NCI-H748 (cell line): ENCODE results near the gene PCDHB8.
"Not testable (repeated sequence)": the region's sequence is repeated elsewhere in the genome, so short reads cannot be mapped to it uniquely, and the experiment has no call there.

ENCODE experiments used
- DNase-seq: peaks from one replicate; lab custom pipeline; 2025; ENCODE audit not compliant: unreplicated experiment; lab: John Stamatoyannopoulos, UW

Gene PCDHB8

DNA sequence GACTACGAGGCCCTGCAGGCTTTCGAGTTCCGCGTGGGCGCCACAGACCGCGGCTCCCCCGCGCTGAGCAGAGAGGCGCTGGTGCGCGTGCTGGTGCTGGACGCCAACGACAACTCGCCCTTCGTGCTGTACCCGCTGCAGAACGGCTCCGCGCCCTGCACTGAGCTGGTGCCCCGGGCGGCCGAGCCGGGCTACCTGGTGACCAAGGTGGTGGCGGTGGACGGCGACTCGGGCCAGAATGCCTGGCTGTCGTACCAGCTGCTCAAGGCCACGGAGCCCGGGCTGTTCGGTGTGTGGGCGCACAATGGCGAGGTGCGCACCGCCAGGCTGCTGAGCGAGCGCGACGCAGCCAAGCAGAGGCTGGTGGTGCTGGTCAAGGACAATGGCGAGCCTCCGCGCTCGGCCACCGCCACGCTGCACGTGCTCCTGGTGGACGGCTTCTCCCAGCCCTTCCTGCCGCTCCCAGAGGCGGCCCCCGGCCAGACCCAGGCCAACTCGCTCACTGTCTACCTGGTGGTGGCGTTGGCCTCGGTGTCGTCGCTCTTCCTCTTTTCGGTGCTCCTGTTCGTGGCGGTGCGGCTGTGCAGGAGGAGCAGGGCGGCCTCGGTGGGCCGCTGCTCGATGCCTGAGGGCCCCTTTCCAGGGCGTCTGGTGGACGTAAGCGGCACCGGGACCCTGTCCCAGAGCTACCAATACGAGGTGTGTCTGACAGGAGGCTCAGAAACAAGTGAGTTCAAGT is 6.7 kb downstream of the PCDHB8 start:
- not testable (repeated sequence) for DNase-seq

DNA sequence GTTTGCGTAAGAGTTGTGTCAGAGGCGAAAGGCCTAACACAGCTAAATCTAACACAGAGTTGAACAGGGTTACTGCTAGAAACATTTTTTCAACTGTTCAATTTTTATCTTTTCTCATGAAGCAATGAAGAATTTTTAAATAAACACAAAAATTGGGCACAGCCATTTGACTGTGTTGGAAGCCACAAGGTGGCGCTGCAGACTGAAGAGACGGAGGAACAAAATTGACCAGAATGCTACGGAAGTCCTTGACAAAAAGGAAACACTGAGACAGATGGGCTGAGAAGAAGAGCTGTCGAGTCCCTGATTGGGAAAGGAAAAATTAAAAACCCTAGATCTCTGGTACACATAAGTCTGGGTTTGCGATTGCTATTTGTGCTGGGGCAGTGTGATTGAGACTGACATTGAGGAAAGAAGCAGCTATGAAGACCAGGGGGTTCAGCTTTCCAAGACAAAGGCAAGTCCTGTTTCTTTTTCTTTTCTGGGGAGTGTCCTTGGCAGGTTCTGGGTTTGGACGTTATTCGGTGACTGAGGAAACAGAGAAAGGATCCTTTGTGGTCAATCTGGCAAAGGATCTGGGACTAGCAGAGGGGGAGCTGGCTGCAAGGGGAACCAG is 9.4 kb downstream of the PCDHB8 start, which contains the start of gene PCDHB9:
PCDHB9 (plus strand) TSS at position 265 of the 616 bp plus-strand sequence; CDS start at position 423, 158 bp downstream.
- DNase-seq: peak; percentile 83

DNA sequence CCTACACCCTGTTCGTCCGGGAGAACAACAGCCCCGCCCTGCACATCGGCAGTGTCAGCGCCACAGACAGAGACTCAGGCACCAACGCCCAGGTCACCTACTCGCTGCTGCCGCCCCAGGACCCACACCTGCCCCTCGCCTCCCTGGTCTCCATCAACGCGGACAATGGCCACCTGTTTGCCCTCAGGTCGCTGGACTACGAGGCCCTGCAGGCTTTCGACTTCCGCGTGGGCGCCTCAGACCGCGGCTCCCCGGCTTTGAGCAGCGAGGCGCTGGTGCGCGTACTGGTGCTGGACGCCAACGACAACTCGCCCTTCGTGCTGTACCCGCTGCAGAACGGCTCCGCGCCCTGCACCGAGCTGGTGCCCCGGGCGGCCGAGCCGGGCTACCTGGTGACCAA is 11.1 kb downstream of the PCDHB8 start:
- not testable (repeated sequence) for DNase-seq

DNA sequence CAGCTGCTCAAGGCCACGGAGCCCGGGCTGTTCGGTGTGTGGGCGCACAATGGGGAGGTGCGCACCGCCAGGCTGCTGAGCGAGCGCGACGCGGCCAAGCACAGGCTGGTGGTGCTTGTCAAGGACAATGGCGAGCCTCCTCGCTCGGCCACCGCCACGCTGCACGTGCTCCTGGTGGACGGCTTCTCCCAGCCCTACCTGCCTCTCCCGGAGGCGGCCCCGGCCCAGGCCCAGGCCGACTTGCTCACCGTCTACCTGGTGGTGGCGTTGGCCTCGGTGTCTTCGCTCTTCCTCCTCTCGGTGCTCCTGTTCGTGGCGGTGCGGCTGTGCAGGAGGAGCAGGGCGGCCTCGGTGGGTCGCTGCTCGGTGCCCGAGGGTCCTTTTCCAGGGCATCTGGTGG is 11.5 kb downstream of the PCDHB8 start:
- not testable (repeated sequence) for DNase-seq

DNA sequence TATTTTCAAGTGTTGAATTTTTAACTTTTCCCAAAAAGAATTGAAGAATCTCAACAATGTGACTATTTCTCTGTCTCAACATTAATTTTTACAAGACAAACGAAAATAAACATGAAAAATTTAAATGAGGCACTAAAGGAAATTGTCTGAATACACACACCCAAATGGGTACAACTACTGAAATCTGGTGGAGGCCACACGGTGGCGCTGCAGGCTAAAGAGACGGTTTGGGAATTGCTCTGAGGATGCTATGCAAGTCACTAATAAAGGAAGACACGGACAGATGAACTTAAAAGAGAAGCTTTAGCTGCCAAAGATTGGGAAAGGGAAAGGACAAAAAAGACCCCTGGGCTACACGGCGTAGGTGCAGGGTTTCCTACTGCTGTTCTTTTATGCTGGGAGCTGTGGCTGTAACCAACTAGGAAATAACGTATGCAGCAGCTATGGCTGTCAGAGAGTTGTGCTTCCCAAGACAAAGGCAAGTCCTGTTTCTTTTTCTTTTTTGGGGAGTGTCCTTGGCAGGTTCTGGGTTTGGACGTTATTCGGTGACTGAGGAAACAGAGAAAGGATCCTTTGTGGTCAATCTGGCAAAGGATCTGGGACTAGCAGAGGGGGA is 14.6 kb downstream of the PCDHB8 start, which contains the start of gene PCDHB10:
PCDHB10 (plus strand) TSS at position 244 of the 616 bp plus-strand sequence; CDS start at position 444, 200 bp downstream.
- peak; percentile 85 for DNase-seq

DNA sequence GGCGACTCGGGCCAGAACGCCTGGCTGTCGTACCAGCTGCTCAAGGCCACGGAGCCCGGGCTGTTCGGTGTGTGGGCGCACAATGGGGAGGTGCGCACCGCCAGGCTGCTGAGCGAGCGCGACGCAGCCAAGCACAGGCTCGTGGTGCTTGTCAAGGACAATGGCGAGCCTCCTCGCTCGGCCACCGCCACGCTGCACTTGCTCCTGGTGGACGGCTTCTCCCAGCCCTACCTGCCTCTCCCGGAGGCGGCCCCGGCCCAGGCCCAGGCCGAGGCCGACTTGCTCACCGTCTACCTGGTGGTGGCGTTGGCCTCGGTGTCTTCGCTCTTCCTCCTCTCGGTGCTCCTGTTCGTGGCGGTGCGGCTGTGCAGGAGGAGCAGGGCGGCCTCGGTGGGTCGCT is 16.7 kb downstream of the PCDHB8 start:
- DNase-seq: not testable (repeated sequence)

DNA sequence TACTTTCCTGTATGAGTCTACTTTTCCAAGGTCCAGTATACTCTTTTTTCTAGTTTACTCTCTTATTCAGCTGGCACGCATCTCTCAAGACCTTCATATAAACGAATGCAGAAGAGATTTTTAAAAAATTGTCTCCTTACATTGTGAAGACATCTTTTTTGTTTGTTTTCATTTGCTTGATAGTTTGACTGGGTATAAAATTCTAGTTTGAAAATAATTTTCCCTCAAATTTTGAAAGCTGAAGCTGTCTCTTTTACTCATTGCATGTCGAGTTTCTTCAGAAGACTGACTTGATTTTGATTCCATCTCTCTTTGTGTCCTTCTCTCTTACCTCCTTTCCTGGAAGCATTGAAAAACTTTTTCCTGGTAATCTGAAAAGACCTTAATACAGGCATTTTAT is 18.8 kb downstream of the PCDHB8 start:
- no peak for DNase-seq

DNA sequence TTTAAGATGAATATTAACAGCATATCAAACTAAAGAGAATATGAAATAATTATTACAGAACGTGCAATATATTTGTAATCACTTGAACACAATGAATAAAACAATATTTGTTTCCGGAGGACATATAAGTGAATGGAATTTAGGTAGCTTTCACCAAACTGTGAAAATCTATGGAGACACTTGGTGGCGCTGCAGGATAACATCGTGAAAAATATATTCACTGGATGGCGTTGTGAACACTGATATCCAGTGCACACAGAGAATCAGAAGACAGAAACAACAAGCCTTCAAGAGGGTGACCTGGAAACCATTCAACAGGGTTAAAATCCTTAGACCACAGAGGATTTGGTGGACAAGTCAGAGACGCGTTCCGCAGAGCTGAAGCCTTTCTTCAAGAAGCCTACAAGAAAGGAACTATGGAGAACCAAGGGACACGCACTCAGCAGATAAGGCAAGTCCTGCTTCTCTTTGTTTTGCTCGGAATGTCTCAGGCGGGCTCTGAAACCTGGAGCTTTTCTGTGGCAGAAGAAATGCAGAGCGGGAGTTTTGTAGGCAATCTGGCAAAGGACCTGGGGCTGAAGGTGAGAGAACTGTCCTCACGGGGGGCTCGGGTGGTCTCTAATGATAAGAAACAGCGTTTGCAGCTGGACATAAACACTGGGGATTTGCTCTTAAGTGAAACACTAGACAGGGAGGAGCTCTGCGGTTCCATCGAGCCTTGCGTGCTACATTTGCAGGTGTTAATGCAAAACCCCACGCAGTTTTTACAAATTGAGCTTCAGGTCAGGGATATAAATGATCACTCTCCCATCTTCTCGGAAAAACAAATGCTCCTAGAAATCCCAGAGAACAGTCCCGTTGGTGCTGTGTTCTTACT is 22.0 kb downstream of the PCDHB8 start, which contains the start of gene PCDHB11:
PCDHB11 (plus strand) TSS at position 269 of the 877 bp plus-strand sequence; CDS start at position 417, 148 bp downstream.
- peak; percentile 86 for DNase-seq

DNA sequence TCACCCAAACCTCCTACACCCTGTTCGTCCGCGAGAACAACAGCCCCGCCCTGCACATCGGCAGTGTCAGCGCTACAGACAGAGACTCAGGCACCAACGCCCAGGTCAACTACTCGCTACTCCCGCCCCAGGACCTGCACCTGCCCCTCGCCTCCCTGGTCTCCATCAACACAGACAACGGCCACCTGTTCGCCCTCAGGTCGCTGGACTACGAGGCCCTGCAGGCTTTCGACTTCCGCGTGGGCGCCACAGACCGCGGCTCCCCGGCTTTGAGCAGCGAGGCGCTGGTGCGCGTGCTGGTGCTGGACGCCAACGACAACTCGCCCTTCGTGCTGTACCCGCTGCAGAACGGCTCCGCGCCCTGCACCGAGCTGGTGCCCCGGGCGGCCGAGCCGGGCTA is 23.5 kb downstream of the PCDHB8 start:
- not testable (repeated sequence) for DNase-seq

DNA sequence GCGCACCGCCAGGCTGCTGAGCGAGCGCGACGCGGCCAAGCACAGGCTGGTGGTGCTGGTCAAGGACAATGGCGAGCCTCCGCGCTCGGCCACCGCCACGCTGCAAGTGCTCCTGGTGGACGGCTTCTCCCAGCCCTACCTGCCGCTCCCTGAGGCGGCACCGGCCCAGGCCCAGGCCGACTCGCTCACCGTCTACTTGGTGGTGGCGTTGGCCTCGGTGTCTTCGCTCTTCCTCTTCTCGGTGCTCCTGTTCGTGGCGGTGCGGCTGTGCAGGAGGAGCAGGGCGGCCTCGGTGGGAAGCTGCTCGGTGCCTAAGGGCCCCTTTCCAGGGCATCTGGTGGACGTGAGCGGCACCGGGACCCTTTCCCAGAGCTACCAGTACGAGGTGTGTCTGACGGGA is 24.1 kb downstream of the PCDHB8 start:
- not testable (repeated sequence) for DNase-seq

DNA sequence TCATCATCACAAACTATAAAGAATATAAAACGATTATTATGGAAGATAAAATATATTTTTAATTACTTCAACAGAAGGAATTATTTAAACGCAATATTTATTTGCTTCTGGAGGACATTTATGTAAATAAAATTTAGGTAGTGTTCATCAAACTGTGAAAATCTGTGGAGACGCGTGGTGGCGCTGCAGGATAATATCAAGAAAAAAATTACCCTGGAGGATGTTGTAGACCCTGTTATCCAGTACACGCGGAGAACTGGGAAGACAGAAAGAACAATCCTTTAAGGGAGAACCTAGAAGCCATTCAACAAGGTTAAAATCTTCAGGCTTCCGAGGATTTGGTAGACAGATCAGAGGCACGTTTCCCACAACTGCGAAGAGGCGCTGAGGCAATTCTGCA is 30.9 kb downstream of the PCDHB8 start, which contains the start of gene PCDHB12:
PCDHB12 (plus strand) TSS at position 242 of the 400 bp plus-strand sequence. CDS start 189 bp downstream, outside the sequence.
- peak; percentile 87 for DNase-seq

DNA sequence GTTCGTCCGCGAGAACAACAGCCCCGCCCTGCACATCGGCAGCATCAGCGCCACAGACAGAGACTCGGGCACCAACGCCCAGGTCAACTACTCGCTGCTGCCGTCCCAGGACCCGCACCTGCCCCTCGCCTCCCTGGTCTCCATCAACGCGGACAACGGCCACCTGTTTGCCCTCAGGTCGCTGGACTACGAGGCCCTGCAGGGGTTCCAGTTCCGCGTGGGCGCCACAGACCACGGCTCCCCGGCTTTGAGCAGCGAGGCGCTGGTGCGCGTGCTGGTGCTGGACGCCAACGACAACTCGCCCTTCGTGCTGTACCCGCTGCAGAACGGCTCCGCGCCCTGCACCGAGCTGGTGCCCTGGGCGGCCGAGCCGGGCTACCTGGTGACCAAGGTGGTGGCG is 32.7 kb downstream of the PCDHB8 start:
- DNase-seq: not testable (repeated sequence)

DNA sequence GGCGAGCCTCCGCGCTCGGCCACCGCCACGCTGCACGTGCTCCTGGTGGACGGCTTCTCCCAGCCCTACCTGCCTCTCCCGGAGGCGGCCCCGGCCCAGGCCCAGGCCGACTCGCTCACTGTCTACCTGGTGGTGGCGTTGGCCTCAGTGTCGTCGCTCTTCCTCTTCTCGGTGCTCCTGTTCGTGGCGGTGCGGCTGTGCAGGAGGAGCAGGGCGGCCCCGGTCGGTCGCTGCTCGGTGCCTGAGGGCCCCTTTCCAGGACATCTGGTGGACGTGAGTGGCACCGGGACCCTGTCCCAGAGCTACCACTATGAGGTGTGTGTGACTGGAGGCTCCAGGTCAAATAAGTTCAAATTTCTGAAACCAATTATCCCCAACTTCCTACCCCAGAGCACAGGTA is 33.3 kb downstream of the PCDHB8 start:
- DNase-seq: not testable (repeated sequence)

DNA sequence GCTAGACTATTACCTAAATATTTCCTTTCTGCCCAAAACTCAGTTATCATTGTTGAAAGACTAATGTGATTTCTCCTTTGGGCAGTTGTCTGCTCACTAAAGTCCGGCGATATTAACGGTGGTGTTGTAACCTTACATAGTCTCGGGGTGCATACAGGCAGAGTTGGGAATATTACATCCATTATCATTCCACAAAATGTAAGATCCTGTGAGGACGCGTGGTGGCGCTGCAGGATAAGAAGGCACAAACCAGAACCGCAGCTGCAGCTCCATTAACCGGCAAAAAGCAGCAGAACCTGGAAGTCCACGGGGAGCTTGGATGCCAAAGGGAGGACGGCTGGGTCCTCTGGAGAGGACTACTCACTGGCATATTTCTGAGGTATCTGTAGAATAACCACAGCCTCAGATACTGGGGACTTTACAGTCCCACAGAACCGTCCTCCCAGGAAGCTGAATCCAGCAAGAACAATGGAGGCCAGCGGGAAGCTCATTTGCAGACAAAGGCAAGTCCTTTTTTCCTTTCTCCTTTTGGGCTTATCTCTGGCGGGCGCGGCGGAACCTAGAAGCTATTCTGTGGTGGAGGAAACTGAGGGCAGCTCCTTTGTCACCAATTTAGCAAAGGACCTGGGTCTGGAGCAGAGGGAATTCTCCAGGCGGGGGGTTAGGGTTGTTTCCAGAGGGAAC is 36.2 kb downstream of the PCDHB8 start, which contains the start of gene PCDHB13:
PCDHB13 (plus strand) TSS at position 264 of the 684 bp plus-strand sequence; CDS start at position 469, 205 bp downstream.
- peak; percentile 72 for DNase-seq

DNA sequence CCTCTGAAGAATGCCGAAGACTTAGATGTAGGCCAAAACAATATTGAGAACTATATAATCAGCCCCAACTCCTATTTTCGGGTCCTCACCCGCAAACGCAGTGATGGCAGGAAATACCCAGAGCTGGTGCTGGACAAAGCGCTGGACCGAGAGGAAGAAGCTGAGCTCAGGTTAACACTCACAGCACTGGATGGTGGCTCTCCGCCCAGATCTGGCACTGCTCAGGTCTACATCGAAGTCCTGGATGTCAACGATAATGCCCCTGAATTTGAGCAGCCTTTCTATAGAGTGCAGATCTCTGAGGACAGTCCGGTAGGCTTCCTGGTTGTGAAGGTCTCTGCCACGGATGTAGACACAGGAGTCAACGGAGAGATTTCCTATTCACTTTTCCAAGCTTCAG is 37.0 kb downstream of the PCDHB8 start:
- DNase-seq: not testable (repeated sequence)

DNA sequence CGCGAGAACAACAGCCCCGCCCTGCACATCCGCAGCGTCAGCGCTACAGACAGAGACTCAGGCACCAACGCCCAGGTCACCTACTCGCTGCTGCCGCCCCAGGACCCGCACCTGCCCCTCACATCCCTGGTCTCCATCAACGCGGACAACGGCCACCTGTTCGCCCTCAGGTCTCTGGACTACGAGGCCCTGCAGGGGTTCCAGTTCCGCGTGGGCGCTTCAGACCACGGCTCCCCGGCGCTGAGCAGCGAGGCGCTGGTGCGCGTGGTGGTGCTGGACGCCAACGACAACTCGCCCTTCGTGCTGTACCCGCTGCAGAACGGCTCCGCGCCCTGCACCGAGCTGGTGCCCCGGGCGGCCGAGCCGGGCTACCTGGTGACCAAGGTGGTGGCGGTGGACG is 37.9 kb downstream of the PCDHB8 start:
- DNase-seq: not testable (repeated sequence)

DNA sequence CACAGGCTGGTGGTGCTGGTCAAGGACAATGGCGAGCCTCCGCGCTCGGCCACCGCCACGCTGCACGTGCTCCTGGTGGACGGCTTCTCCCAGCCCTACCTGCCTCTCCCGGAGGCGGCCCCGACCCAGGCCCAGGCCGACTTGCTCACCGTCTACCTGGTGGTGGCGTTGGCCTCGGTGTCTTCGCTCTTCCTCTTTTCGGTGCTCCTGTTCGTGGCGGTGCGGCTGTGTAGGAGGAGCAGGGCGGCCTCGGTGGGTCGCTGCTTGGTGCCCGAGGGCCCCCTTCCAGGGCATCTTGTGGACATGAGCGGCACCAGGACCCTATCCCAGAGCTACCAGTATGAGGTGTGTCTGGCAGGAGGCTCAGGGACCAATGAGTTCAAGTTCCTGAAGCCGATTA is 38.4 kb downstream of the PCDHB8 start:
- not testable (repeated sequence) for DNase-seq

DNA sequence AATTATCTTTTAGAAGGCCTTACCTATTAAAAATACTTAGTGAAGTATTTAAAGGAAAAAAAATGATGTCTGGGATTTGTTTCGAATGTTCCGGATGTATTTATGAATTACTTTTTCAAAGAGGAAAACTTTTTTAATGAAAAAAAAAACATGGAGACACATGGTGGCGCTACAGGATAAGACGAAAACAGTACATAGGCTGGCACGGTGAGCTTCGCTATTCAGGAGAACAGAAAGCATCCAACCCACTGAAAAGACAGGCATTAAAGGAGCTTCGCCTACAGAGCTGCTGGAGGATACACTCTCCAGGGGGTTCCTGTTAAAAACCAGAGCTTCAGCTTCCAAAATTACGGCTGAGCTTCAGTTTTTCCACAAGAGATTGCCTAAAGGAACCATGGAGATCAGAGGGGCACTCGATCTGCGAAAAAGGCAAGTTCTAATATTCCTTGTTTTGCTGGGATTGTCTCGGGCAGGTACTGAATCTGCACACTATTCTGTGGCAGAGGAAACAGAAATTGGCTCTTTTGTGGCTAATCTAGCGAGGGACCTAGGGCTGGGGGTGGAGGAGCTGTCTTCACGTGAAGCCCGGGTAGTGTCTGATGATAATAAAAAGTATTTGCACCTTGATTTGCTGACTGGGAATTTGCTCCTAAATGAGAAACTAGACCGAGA is 45.7 kb downstream of the PCDHB8 start, which contains the start of gene PCDHB14:
PCDHB14 (plus strand) TSS at position 232 of the 672 bp plus-strand sequence; CDS start at position 395, 163 bp downstream.
- DNase-seq: peak; percentile 86

DNA sequence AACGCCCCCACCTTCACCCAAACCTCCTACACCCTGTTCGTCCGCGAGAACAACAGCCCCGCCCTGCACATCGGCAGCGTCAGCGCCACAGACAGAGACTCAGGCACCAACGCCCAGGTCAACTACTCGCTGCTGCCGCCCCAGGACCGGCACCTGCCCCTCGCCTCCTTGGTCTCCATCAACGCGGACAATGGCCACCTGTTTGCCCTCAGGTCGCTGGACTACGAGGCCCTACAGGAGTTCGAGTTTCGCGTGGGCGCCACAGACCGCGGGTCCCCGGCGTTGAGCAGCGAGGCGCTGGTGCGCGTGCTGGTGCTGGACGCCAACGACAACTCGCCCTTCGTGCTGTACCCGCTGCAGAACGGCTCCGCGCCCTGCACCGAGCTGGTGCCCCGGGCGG is 47.3 kb downstream of the PCDHB8 start:
- DNase-seq: not testable (repeated sequence)
